Kidney (tissue), 14 donors: ENCODE measurements around the gene LIN28B. TPM values are rescaled to one million over a fixed set of nuclear protein-coding genes. Genes with fewer than 3 reads are reported as not detected.

Source experiments
- DNase-seq, 5 donors: peaks; one replicate each; pipeline ENCODE4 v3.0.0-alpha.2; 2013 to 2020
- FAIRE-seq: peaks from 2 replicates; lab custom pipeline; 2012; peaks lifted over from hg19 to GRCh38; lab: Jason Lieb, UNC
- H3K27ac ChIP-seq, 2 donors: one replicate each; pipeline ENCODE4 v1.7.0; 2013; ENCODE audit warnings: low read depth in 2 of 2, low read length in 2 of 2, inconsistent platforms in 1 of 2
- H3K27me3 ChIP-seq: one replicate; pipeline ENCODE4 v1.7.1; 2013; ENCODE audit warnings: low read length, inconsistent platforms; ENCODE audit not compliant: control insufficient read depth, insufficient read depth
- H3K36me3 ChIP-seq, 3 donors: one replicate each; pipeline versions ENCODE4 v1.7.0 to v1.7.1; 2013; ENCODE audit warnings: low read length in 3 of 3, control low read depth in 1 of 3, inconsistent platforms in 1 of 3; ENCODE audit not compliant: insufficient read depth in 3 of 3, control insufficient read depth in 2 of 3
- H3K4me1 ChIP-seq, 3 donors: one replicate each; pipeline versions ENCODE4 v1.7.0 to v1.7.1; 2013; ENCODE audit warnings: low read length in 3 of 3, inconsistent platforms in 1 of 3, low read depth in 1 of 3; ENCODE audit not compliant: control insufficient read depth in 2 of 3, insufficient read depth in 2 of 3
- H3K4me3 ChIP-seq, 3 donors: one replicate each; pipeline versions ENCODE4 v1.7.0 to v1.8.1; 2013; ENCODE audit warnings: low read length in 3 of 3, control low read depth in 1 of 3, inconsistent platforms in 1 of 3
- H3K9ac ChIP-seq, 3 donors: one replicate each; pipeline versions ENCODE4 v1.7.0 to v1.7.1; 2013; ENCODE audit warnings: low read length in 3 of 3, control low read depth in 1 of 3, inconsistent platforms in 1 of 3
- H3K9me3 ChIP-seq, 3 donors: one replicate each; pipeline versions ENCODE4 v1.7.0 to v1.7.1; 2013; ENCODE audit warnings: low read length in 3 of 3, control low read depth in 1 of 3, inconsistent platforms in 1 of 3; ENCODE audit not compliant: control insufficient read depth in 2 of 3, insufficient read depth in 1 of 3
- intact Hi-C: fragments of 100-400 bp; cut with DNase I; formaldehyde crosslinking; loops from one replicate; pipeline ENCODE4 v1.11.1; 2022
- polyA plus RNA-seq: library from polyadenylated mRNA; stranded (reverse); fragments of 350-450 nt; fragmentation: Illumina TruSeq; extraction: RNeasy Lipid Tissue Mini Kit (QIAGEN cat#74804); gene quantifications from one replicate; pipeline ENCODE4 v1.2.3, GENCODE V29; 2014; ENCODE audit warnings: low read depth, low replicate concordance; ENCODE audit not compliant: insufficient read depth
- total RNA-seq: library from RNA; stranded (reverse); fragmentation: NEBNext Ultra II Directional; extraction: Animal tissue kit (Norgen Biotek cat#: 25700); gene quantifications from one replicate; pipeline ENCODE4 v1.2.1, GENCODE V29; 2021
- TF ChIP-seq, protein P1 (sequence below): IDR thresholded peaks from 3 replicates; pipeline ENCODE4 v1.5.1; 2012; ENCODE audit warnings: mild to moderate bottlenecking, moderate library complexity, borderline replicate concordance; ENCODE audit not compliant: insufficient read depth; ENCODE audit errors: extremely low read depth
- donor health status: control.
- donor health status: control.
- donor health status: control.
- donor health status: control.
- donor health status: control.
- donor health status: DM: yes; HTN: yes; CAD: no.
- donor health status: Normal renal cell carcinoma (clear cell type).

LIN28B gene
- total and polyA plus RNA-seq, 2 donors from 2014 or later, result not detected

DNA sequence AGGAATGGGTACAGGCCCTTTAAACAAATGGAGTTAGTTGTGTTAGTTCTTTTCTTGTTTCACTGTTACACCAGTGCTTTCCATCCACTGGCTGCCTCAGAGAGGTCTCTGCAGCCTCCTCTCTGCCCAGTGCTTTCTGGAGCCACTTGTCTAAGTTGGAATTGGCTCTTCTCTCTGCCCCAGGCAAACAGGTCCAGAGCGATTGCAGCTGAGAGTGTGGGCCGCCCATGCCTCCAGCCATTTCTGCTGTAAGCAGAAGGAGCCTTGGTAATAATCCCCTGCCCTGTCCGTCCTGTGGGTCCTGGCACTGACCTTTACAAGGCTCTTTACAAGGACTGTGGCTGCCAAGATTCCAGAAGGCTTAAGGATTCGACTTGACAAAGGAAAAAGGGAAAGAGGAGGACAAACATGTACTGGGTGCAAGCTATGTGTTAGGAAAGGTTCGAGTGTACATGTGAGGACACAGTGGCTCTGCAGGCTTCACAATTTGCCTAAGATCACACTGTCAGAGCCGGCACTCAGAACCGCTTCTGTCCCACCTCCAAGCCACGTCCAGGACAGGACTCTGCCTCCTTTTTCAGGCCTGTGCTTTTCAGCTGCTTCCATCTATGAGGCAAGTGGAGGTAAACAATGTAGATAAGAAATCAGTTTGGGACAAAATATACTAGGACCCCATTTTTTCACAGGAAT, 134.4 kb downstream of the LIN28B start:
- FAIRE-seq (no peak), DNase-seq (no peak)
- Histone ChIP-seq H3K36me3 (no peaks in the 10 kb centered on the region), H3K27me3 (no peaks in the 10 kb centered on the region), H3K4me3 (no peak overlapping the region), H3K4me1 (no peaks in the 10 kb centered on the region), H3K9ac (no peak overlapping the region), H3K9me3 (no peaks in the 10 kb centered on the region), H3K27ac (no peak overlapping the region)
- intact Hi-C loops, result loop anchor here (10.0 kb wide), 1 partner anchor 304 kb away; no protein-coding TSS in a partner anchor
- TF ChIP-seq, protein P1, sequence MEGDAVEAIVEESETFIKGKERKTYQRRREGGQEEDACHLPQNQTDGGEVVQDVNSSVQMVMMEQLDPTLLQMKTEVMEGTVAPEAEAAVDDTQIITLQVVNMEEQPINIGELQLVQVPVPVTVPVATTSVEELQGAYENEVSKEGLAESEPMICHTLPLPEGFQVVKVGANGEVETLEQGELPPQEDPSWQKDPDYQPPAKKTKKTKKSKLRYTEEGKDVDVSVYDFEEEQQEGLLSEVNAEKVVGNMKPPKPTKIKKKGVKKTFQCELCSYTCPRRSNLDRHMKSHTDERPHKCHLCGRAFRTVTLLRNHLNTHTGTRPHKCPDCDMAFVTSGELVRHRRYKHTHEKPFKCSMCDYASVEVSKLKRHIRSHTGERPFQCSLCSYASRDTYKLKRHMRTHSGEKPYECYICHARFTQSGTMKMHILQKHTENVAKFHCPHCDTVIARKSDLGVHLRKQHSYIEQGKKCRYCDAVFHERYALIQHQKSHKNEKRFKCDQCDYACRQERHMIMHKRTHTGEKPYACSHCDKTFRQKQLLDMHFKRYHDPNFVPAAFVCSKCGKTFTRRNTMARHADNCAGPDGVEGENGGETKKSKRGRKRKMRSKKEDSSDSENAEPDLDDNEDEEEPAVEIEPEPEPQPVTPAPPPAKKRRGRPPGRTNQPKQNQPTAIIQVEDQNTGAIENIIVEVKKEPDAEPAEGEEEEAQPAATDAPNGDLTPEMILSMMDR, result no peak

DNA sequence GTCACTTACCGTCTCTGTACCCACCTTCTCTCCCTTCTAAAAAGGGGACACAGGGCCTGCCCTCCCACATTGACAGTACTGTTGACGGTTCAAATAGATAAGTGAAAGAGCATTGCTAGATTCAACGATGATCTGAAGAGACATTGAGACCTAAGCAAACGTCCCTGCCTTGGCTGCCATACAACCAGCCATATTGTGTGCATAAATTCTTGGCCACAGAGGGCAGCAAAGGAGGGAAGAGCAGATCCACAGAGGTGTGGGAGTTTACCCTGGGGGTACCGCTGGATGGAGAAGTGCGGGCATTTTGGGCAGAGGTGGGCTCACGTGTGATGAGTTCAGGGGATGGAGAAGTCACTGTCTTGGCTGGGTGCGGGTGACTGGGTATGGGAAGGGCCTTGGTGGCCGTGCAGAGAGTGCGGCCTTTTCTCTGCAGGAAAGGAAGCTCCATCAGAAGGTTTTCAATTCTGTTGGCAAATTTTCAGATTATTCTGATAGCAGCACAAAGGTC, 137.3 kb downstream of the LIN28B start:
- FAIRE-seq (no peak), DNase-seq (no peak)
- Histone ChIP-seq H3K4me1 (no peaks in the 10 kb centered on the region), H3K9ac (no peak overlapping the region), H3K27ac (no peak overlapping the region), H3K36me3 (no peaks in the 10 kb centered on the region), H3K9me3 (no peaks in the 10 kb centered on the region), H3K27me3 (no peaks in the 10 kb centered on the region), H3K4me3 (no peak overlapping the region)
- TF ChIP-seq, protein P1, result no peak
- intact Hi-C loops, result loop anchor here (10.0 kb wide), 1 partner anchor 301 kb away; no protein-coding TSS in a partner anchor

DNA sequence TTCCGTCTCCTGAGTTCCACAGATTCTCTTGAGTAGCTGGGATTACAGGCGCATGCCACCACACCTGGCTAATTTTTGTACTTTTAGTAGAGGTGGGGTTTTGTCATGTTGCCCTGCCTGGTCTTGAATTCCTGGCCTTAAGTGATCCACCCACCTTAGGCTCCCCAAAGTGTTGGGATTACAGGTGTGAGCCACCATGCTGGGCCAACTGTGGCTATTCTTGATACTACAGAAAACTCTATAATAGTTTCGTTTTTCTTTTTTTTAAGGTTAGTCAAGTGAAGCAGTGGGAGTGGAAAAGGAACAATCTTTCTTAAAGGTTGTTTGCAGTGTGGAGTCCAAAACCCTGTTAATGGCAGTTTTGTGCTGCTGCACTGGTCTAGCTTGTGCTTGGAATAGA, 138.2 kb downstream of the LIN28B start:
- Histone ChIP-seq H3K4me3 (no peak overlapping the region), H3K9ac (no peak overlapping the region), H3K4me1 (no peaks in the 10 kb centered on the region), H3K9me3 (no peaks in the 10 kb centered on the region), H3K27ac (no peak overlapping the region), H3K27me3 (no peaks in the 10 kb centered on the region), H3K36me3 (peaks cover 0 to 3% (median 0%) of the 10 kb centered on the region in 3 donors)
- intact Hi-C loops, result loop anchor here (10.0 kb wide), 1 partner anchor 300 kb away; no protein-coding TSS in a partner anchor
- FAIRE-seq, result no peak
- TF ChIP-seq, protein P1, result no peak
- DNase-seq, result no peak
